ENCODE measurements around the gene PRAME.
"Not testable (repeated sequence)": the region's sequence is repeated elsewhere in the genome, so short reads cannot be mapped to it uniquely, and the experiment has no call there.

Gene PRAME

GRCh38 chr22:22590136-22590891 lies 31.2 kb upstream of the PRAME start:
- no peaks in the 10 kb centered on the region for H3K27me3 Mint-ChIP-seq
- peaks cover 18 to 41% of the 10 kb centered on the region in 2 donors for H3K4me1 Mint-ChIP-seq
- H3K36me3 Mint-ChIP-seq: no peaks in the 10 kb centered on the region
- no peak overlapping the region for H3K27ac Mint-ChIP-seq
- no peaks in the 10 kb centered on the region for H3K9me3 Mint-ChIP-seq
- DNase-seq (no peak), ATAC-seq (replicated peaks) (no peak)
- H3K4me3 Mint-ChIP-seq: no peak overlapping the region

GRCh38 chr22:22588485-22589164 lies 29.6 kb upstream of the PRAME start:
- no peak overlapping the region for H3K27ac Mint-ChIP-seq
- no peak overlapping the region for H3K4me3 Mint-ChIP-seq
- ATAC-seq (replicated peaks) (peak in 1 of 2 donors; percentile 55), DNase-seq (no peak)
- H3K27me3 Mint-ChIP-seq: no peaks in the 10 kb centered on the region
- H3K9me3 Mint-ChIP-seq: no peaks in the 10 kb centered on the region
- peaks cover 14 to 31% of the 10 kb centered on the region in 2 donors for H3K4me1 Mint-ChIP-seq
- H3K36me3 Mint-ChIP-seq: no peaks in the 10 kb centered on the region

- peaks cover 14 to 31% of the 10 kb centered on the region in 2 donors for H3K4me1 Mint-ChIP-seq
- no peak overlapping the region for H3K4me3 Mint-ChIP-seq
- no peaks in the 10 kb centered on the region for H3K9me3 Mint-ChIP-seq
- DNase-seq (no peak), ATAC-seq (replicated peaks) (no peak)
- no peaks in the 10 kb centered on the region for H3K36me3 Mint-ChIP-seq
- no peak overlapping the region for H3K27ac Mint-ChIP-seq
- no peaks in the 10 kb centered on the region for H3K27me3 Mint-ChIP-seq
These were observed 28.6 kb upstream of the PRAME start for GRCh38 chr22:22587577-22588188.

GRCh38 chr22:22584722-22585121 lies 25.7 kb upstream of the PRAME start:
- DNase-seq (no peak), ATAC-seq (replicated peaks) (no peak)
- Mint-ChIP-seq H3K4me1 (peaks cover 16 to 35% of the 10 kb centered on the region in 2 donors), H3K9me3 (no peaks in the 10 kb centered on the region), H3K27ac (no peak overlapping the region), H3K36me3 (no peaks in the 10 kb centered on the region), H3K27me3 (no peaks in the 10 kb centered on the region), H3K4me3 (no peak overlapping the region)

- Mint-ChIP-seq H3K27me3 (no peaks in the 10 kb centered on the region), H3K27ac (no peak overlapping the region), H3K9me3 (no peaks in the 10 kb centered on the region), H3K4me3 (no peak overlapping the region), H3K4me1 (peaks cover 16 to 35% of the 10 kb centered on the region in 2 donors), H3K36me3 (no peaks in the 10 kb centered on the region)
- DNase-seq: no peak
- no peak for ATAC-seq (replicated peaks)
These were observed 24.0 kb upstream of the PRAME start for GRCh38 chr22:22583030-22583429.

- H3K27ac Mint-ChIP-seq; H3K4me3 Mint-ChIP-seq; H3K9me3 Mint-ChIP-seq; DNase-seq; ATAC-seq (replicated peaks); H3K36me3 Mint-ChIP-seq; H3K27me3 Mint-ChIP-seq: not testable (repeated sequence)
- H3K4me1 Mint-ChIP-seq: peaks cover 13 to 24% of the 10 kb centered on the region in 2 donors
These were observed 22.5 kb upstream of the PRAME start for GRCh38 chr22:22581524-22581923.

- H3K27me3 Mint-ChIP-seq: no peaks in the 10 kb centered on the region
- no peak overlapping the region for H3K27ac Mint-ChIP-seq
- peaks cover 14 to 22% of the 10 kb centered on the region in 2 donors for H3K4me1 Mint-ChIP-seq
- no peaks in the 10 kb centered on the region for H3K36me3 Mint-ChIP-seq
- DNase-seq (no peak), ATAC-seq (replicated peaks) (no peak)
- no peak overlapping the region for H3K4me3 Mint-ChIP-seq
- H3K9me3 Mint-ChIP-seq: no peaks in the 10 kb centered on the region
These were observed 21.0 kb upstream of the PRAME start for GRCh38 chr22:22579869-22580604.

GRCh38 chr22:22578702-22579424 lies 19.8 kb upstream of the PRAME start:
- DNase-seq (no peak), ATAC-seq (replicated peaks) (peak in 1 of 2 donors; percentile 48)
- H3K9me3 Mint-ChIP-seq: no peaks in the 10 kb centered on the region
- H3K27me3 Mint-ChIP-seq: no peaks in the 10 kb centered on the region
- H3K27ac Mint-ChIP-seq: peak overlapping the region; percentile 5
- H3K4me3 Mint-ChIP-seq: no peak overlapping the region
- H3K4me1 Mint-ChIP-seq: peaks cover 14 to 22% of the 10 kb centered on the region in 2 donors
- H3K36me3 Mint-ChIP-seq: no peaks in the 10 kb centered on the region

- Mint-ChIP-seq H3K27ac (no peak overlapping the region), H3K4me3 (no peak overlapping the region), H3K9me3 (no peaks in the 10 kb centered on the region), H3K4me1 (peaks cover 16 to 22% of the 10 kb centered on the region in 2 donors), H3K27me3 (peaks cover 0 to 3% of the 10 kb centered on the region in 2 donors), H3K36me3 (no peaks in the 10 kb centered on the region)
- ATAC-seq (replicated peaks) (no peak), DNase-seq (no peak)
These were observed 17.9 kb upstream of the PRAME start for GRCh38 chr22:22576989-22577427.

GRCh38 chr22:22576244-22576988 lies 17.4 kb upstream of the PRAME start:
- ATAC-seq (replicated peaks): peak; percentile 33 to 57
- DNase-seq: no peak
- Mint-ChIP-seq H3K27ac (no peak overlapping the region), H3K4me3 (no peak overlapping the region), H3K27me3 (peaks cover 0 to 9% of the 10 kb centered on the region in 2 donors), H3K4me1 (peaks cover 16 to 22% of the 10 kb centered on the region in 2 donors), H3K9me3 (no peaks in the 10 kb centered on the region), H3K36me3 (no peaks in the 10 kb centered on the region)

GRCh38 chr22:22574361-22574760 lies 15.3 kb upstream of the PRAME start:
- Mint-ChIP-seq H3K36me3 (no peaks in the 10 kb centered on the region), H3K9me3 (no peaks in the 10 kb centered on the region), H3K4me1 (peaks cover 11 to 16% of the 10 kb centered on the region in 2 donors), H3K27ac (no peak overlapping the region), H3K4me3 (no peak overlapping the region), H3K27me3 (peaks cover 4 to 17% of the 10 kb centered on the region in 2 donors)
- DNase-seq: no peak
- ATAC-seq (replicated peaks): no peak

- H3K27me3 Mint-ChIP-seq: peaks cover 10 to 21% of the 10 kb centered on the region in 2 donors
- H3K9me3 Mint-ChIP-seq: no peaks in the 10 kb centered on the region
- H3K27ac Mint-ChIP-seq: no peak overlapping the region
- H3K4me1 Mint-ChIP-seq: peaks cover 6 to 11% of the 10 kb centered on the region in 2 donors
- ATAC-seq (replicated peaks): peak; percentile 42 to 51
- no peak for DNase-seq
- H3K36me3 Mint-ChIP-seq: no peaks in the 10 kb centered on the region
- no peak overlapping the region for H3K4me3 Mint-ChIP-seq
These were observed 14.2 kb upstream of the PRAME start for GRCh38 chr22:22573047-22573889.
